SK-N-MC (cell line): ENCODE results near the gene PGLYRP4.

Experiments used
- EZH2 ChIP-seq: fragments of 200-600 bp; sonication (generic); IDR thresholded peaks from one replicate; pipeline ENCODE4 v1.6.1; 2017; ENCODE audit warnings: antibody characterized with exemption
- FOXP2 ChIP-seq: optimal IDR thresholded peaks from 2 replicates; pipeline ENCODE3; 2011; ENCODE audit warnings: mild to moderate bottlenecking, moderate library complexity; ENCODE audit not compliant: insufficient read depth; ENCODE audit errors: extremely low read length, control extremely low read depth
- POLR2AphosphoS5 ChIP-seq: IDR thresholded peaks from 2 replicates; pipeline ENCODE4 v1.6.1; 2012; ENCODE audit warnings: mild to moderate bottlenecking, low read depth, low read length, borderline replicate concordance

DNA sequence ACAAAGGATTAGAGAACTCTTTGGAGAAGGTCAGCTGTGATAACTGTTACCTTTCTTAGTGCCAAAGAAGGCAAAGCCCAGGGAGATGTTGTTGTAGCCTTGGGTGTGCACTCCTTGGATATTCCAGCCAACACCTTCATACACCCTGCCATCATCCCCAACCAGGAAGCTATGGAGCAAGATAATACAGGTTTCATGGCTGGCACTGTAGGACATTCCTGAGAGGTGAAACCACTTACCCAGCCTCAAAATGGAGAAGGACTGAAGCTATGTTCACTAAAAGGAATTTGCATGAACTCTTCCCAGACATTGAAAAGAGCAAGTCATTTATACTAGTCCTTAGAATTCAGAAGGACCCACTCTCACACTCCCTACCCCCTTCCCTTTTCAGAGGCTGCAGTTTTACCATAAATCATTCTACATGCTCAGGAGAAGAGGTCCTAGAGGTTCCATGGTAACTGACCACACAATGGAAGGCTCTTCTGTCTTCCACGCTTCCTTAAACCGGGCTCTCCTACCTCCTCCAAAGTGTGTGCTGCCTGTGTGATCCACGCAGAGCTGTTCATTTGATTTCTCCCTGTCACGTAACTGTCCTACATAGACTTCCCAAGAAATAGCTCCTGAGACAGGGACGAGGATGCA, 5.5 kb downstream of the PGLYRP4 start:
- no peak for TF ChIP-seq EZH2
- no peak for TF ChIP-seq POLR2AphosphoS5
- no peak for TF ChIP-seq FOXP2
